Erythroblast (primary cell): Measurements from ENCODE around the gene MVD.

ENCODE experiments used
- GATA1 ChIP-seq: IDR thresholded peaks from 2 replicates; pipeline ENCODE4 v1.6.1; 2011; ENCODE audit warnings: low read depth, mild to moderate bottlenecking, control low read depth, low read length, moderate library complexity
- POLR2A ChIP-seq: IDR thresholded peaks from 2 replicates; pipeline ENCODE4 v1.6.1; 2011; ENCODE audit warnings: mild to moderate bottlenecking, low read length

DNA sequence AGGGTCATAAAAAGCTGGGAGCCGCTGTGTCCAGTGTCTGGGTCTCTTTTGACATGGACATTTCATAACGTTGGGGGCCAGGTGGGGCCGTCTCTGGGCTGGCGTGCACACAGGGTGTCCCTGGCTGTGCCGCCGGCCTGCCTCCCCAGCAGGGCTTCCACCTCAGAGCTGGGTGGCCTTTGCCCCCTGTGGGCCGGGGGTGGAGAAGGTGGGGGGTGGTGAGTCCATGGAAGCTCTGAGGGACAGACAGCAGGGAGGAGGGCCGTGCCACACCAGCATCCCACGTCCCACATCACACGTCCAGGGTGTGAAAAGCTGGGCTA is 24.3 kb upstream of the MVD start:
- TF ChIP-seq POLR2A (no peak), GATA1 (no peak)
